IPS-20b (cell line): ENCODE data around the gene CRYBA4.
A peak's percentile ranks its signal among the peaks of the same experiment; 100 is the strongest.

ENCODE experiments used
- H3K27ac ChIP-seq: one replicate; pipeline ENCODE4 v1.5.1; 2013; ENCODE audit warnings: low read length
- H3K27me3 ChIP-seq: 2 replicates; pipeline ENCODE4 v1.6.1; 2013; ENCODE audit warnings: mild to moderate bottlenecking, low read length, inconsistent platforms; ENCODE audit not compliant: insufficient read depth
- H3K36me3 ChIP-seq: 2 replicates; pipeline ENCODE4 v1.6.1; 2013; ENCODE audit warnings: low read depth, mild to moderate bottlenecking, inconsistent platforms, low read length, moderate library complexity; ENCODE audit not compliant: insufficient read depth
- H3K4me1 ChIP-seq: 2 replicates; pipeline ENCODE4 v1.6.1; 2013; ENCODE audit warnings: mild to moderate bottlenecking, control low read depth, inconsistent platforms, low read length, moderate library complexity; ENCODE audit not compliant: insufficient read depth
- H3K4me3 ChIP-seq: 2 replicates; pipeline ENCODE4 v1.5.1; 2013; ENCODE audit warnings: mild to moderate bottlenecking, low read length, inconsistent platforms
- H3K9ac ChIP-seq: 2 replicates; pipeline ENCODE4 v1.6.1; 2013; ENCODE audit warnings: low read depth, mild to moderate bottlenecking, inconsistent platforms, low read length, moderate library complexity
- H3K9me3 ChIP-seq: 2 replicates; pipeline ENCODE4 v1.6.1; 2013; ENCODE audit warnings: mild to moderate bottlenecking, low read depth, low read length, inconsistent platforms; ENCODE audit not compliant: insufficient read depth

The CRYBA4 gene

GRCh38 chr22:26651815-26652214 lies 30.1 kb downstream of the CRYBA4 start:
- Histone ChIP-seq H3K27ac (no peak overlapping the region), H3K9ac (no peak overlapping the region), H3K27me3 (peaks cover 8% of the 10 kb centered on the region; the same call in 1 of the 2 replicates), H3K9me3 (no peaks in the 10 kb centered on the region), H3K4me3 (no peak overlapping the region), H3K36me3 (no peaks in the 10 kb centered on the region), H3K4me1 (peaks cover 20% of the 10 kb centered on the region; the same call in 1 of the 2 replicates)

DNA sequence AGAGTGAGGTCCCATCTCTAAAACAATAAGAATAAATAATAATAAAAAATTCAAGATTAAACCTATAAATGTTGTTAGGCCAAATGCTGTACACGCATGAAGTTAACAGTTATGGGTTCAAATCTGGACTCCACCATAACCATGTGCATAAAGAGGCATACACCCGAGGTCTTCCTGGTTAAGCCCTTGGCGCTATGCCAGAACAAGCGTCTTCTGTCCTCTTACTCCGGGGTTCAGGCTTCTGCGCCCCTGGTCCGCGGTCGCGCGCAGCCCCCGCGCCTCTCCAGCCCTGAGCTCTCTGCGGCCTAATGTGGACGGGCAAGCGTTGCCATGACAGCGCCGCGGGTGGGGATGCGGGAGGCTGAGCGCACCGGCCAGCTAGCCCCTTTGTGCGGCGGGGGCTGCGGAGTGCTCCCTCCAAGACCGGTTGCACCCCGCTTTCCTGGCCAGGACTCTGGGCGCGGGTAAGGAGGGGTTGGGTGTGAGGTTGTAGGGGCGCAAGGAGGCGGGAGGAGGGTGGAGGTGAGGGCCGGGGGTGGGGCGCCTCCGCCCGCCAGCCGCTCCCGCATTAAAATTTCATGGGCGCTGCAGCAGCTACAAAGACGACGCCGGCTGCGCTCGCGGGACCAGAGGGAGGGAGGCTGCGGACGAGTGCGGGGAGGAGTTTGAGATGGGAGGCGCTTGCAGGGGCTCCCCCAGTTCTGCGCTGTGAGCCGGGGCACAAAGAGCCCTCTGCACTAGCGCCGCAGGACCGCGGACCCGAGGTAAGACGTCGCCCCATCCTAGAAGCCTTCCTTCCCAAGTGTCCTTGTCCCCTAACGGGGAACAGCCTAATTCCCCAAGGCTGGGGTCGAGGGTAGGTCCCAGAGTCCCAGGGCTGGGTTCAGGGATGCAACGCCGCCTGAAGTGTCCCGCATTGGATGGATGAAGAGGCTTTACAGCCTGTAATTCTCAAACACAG lies 35.4 kb downstream of the CRYBA4 start, which contains the start of gene MIAT:
TSS of gene MIAT (plus strand) at position 698 of the 961 bp plus-strand sequence.
- Histone ChIP-seq H3K4me3 (peak within 1 kb of the TSS; percentile 98), H3K9me3 (no peaks in the 10 kb centered on the region), H3K27ac (peak within 1 kb of the TSS; percentile 79), H3K27me3 (peaks cover 20% of the 10 kb centered on the region), H3K4me1 (peaks cover 18% of the 10 kb centered on the region), H3K9ac (peak within 1 kb of the TSS; percentile 97; the same call in 1 of the 2 replicates), H3K36me3 (peaks cover 10% of the 10 kb centered on the region; the same call in 1 of the 2 replicates)

GRCh38 chr22:26658161-26658560 lies 36.4 kb downstream of the CRYBA4 start:
- peaks cover 20% of the 10 kb centered on the region for H3K36me3 ChIP-seq
- peak overlapping the region; percentile 79 for H3K27ac ChIP-seq
- peaks cover 20% of the 10 kb centered on the region for H3K27me3 ChIP-seq
- H3K4me1 ChIP-seq, result peaks cover 18% of the 10 kb centered on the region
- peak overlapping the region; percentile 97; the same call in 1 of the 2 replicates for H3K9ac ChIP-seq
- H3K4me3 ChIP-seq, result peak overlapping the region; percentile 98
- H3K9me3 ChIP-seq, result no peaks in the 10 kb centered on the region

- H3K27ac ChIP-seq, result peak overlapping the region; percentile 79
Measured at GRCh38 chr22:26658671-26659478, 37.1 kb downstream of the CRYBA4 start.

GRCh38 chr22:26660356-26660755 lies 38.6 kb downstream of the CRYBA4 start:
- H3K27ac ChIP-seq, result peak overlapping the region; percentile 29
- peak overlapping the region; percentile 18; the same call in 1 of the 2 replicates for H3K4me3 ChIP-seq
- peaks cover 18% of the 10 kb centered on the region for H3K4me1 ChIP-seq

More at GRCh38 chr22:26658671-26659478, 37.1 kb downstream of the CRYBA4 start:
- Histone ChIP-seq H3K36me3 (peaks cover 27% of the 10 kb centered on the region), H3K4me1 (peaks cover 18% of the 10 kb centered on the region), H3K9me3 (no peaks in the 10 kb centered on the region), H3K4me3 (peak overlapping the region; percentile 98), H3K9ac (peak overlapping the region; percentile 97; the same call in 1 of the 2 replicates), H3K27me3 (peaks cover 20% of the 10 kb centered on the region)

GRCh38 chr22:26660961-26661578 lies 39.3 kb downstream of the CRYBA4 start:
- Histone ChIP-seq H3K27ac (peak overlapping the region; percentile 29), H3K4me1 (peaks cover 18% of the 10 kb centered on the region), H3K4me3 (peak overlapping the region; percentile 18; the same call in 1 of the 2 replicates), H3K9me3 (no peaks in the 10 kb centered on the region), H3K36me3 (peaks cover 49% of the 10 kb centered on the region), H3K27me3 (peaks cover 20% of the 10 kb centered on the region), H3K9ac (peak overlapping the region; percentile 54; the same call in 1 of the 2 replicates)

More at GRCh38 chr22:26660356-26660755, 38.6 kb downstream of the CRYBA4 start:
- Histone ChIP-seq H3K9me3 (no peaks in the 10 kb centered on the region), H3K27me3 (peaks cover 20% of the 10 kb centered on the region), H3K9ac (peak overlapping the region; percentile 54; the same call in 1 of the 2 replicates), H3K36me3 (peaks cover 42% of the 10 kb centered on the region)

- Histone ChIP-seq H3K9ac (no peak overlapping the region), H3K4me1 (peaks cover 18% of the 10 kb centered on the region)
Measured at GRCh38 chr22:26662160-26662559, 40.4 kb downstream of the CRYBA4 start.

DNA sequence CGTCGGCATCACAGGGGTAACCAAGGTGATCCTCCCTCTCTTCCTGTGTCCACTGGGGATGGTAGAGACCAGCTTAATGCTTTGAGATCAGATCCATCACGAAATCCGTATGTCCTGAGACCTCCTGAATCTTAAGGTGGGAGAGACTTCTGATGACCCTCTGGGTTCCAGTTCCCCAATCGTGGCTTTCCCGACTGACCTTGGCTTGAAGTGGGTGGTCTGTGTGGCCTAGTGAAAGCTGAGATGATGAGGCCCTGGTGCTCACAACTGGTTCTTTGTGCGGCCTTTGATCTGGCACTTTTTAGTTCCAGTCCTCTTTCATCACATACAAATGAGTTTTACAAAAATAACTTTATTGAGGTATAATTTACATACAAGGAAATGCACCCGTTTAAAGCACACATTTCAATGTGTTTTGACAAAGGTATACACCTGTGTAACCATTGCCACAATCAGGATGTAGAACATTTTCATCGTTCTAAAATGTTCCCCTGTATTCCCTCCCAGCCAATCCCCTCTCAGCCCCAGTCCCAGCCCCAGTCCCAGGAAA lies 41.7 kb downstream of the CRYBA4 start:
- peaks cover 18% of the 10 kb centered on the region for H3K4me1 ChIP-seq
- peaks cover 72% of the 10 kb centered on the region for H3K36me3 ChIP-seq
- no peak overlapping the region for H3K27ac ChIP-seq
- H3K9me3 ChIP-seq, result no peaks in the 10 kb centered on the region
- H3K27me3 ChIP-seq, result no peaks in the 10 kb centered on the region
- H3K4me3 ChIP-seq, result no peak overlapping the region
- H3K9ac ChIP-seq, result no peak overlapping the region

More at GRCh38 chr22:26662160-26662559, 40.4 kb downstream of the CRYBA4 start:
- Histone ChIP-seq H3K27me3 (peaks cover 12% of the 10 kb centered on the region), H3K9me3 (no peaks in the 10 kb centered on the region), H3K36me3 (peaks cover 59% of the 10 kb centered on the region), H3K27ac (no peak overlapping the region), H3K4me3 (no peak overlapping the region)

- no peak overlapping the region for H3K9ac ChIP-seq
- no peaks in the 10 kb centered on the region for H3K9me3 ChIP-seq
- no peaks in the 10 kb centered on the region for H3K27me3 ChIP-seq
- H3K36me3 ChIP-seq, result peaks cover 88% of the 10 kb centered on the region
- H3K4me3 ChIP-seq, result no peak overlapping the region
- peaks cover 8% of the 10 kb centered on the region for H3K4me1 ChIP-seq
- no peak overlapping the region for H3K27ac ChIP-seq
Measured at GRCh38 chr22:26665813-26666231, 44.1 kb downstream of the CRYBA4 start.

GRCh38 chr22:26667140-26667539 lies 45.4 kb downstream of the CRYBA4 start:
- Histone ChIP-seq H3K9ac (no peak overlapping the region), H3K27ac (no peak overlapping the region), H3K9me3 (no peaks in the 10 kb centered on the region), H3K4me1 (peaks cover 10% of the 10 kb centered on the region), H3K27me3 (no peaks in the 10 kb centered on the region), H3K36me3 (peaks cover 81% of the 10 kb centered on the region), H3K4me3 (no peak overlapping the region)
